ENCODE measurements around the gene GPX7. TPM values are rescaled to one million over a fixed set of nuclear protein-coding genes. Genes with fewer than 3 reads are reported as not detected.

GPX7 gene
- total RNA-seq: 10 to 100 TPM; 10.3 to 22.1 (median 13.1) TPM
- polyA plus RNA-seq: 10 to 100 TPM; 23.1 to 23.7 TPM
- long read RNA-seq, donor 1, transcript GPX7-201 (3 exons, 1,228 nt): major isoform, 29 of 32 reads
- long read RNA-seq, donor 1, partial matches to known transcripts: 0 of 32 reads
- long read RNA-seq, donor 1, other reads (novel, unspliced or antisense): 2 of 32 reads
- long read RNA-seq, donor 2, transcript GPX7-201 (3 exons, 1,228 nt): major isoform, 21 of 21 reads
- long read RNA-seq, donor 2, partial matches to known transcripts: 0 of 21 reads
- long read RNA-seq, donor 2, other reads (novel, unspliced or antisense): 0 of 21 reads
- long read RNA-seq, donor 3, transcript GPX7-201 (3 exons, 1,228 nt): major isoform, 12 of 15 reads
- long read RNA-seq, donor 3, partial matches to known transcripts: 1 of 15 reads
- long read RNA-seq, donor 3, other reads (novel, unspliced or antisense): 1 of 15 reads

- Histone ChIP-seq H3K9me3 (no peaks in the 10 kb centered on the region), H3K4me1 (ENCODE audit: insufficient read depth) (peaks cover 17% of the 10 kb centered on the region), H3K27me3 (no peaks in the 10 kb centered on the region), H3K4me3 (peak within 1 kb of the TSS; percentile 60), H3K36me3 (no peaks in the 10 kb centered on the region), H3K27ac (peak within 1 kb of the TSS; percentile 72 to 87)
- intact Hi-C loops (cut with DNase I): no loop called here
- WGBS, 3 donors: 1 to 2% (median 1%) methylated on average over 79 to 97 of the region's 97 CpGs
- TF ChIP-seq CTCF (IDR thresholded peaks at IDR 0.05): no peak
- no peak for TF ChIP-seq EP300 (IDR thresholded peaks at IDR 0.05)
- no peak for TF ChIP-seq POLR2A (IDR thresholded peaks at IDR 0.05)
- DNase-seq: peak; percentile 34 to 71 (median 53)
Measured at GRCh38 chr1:52601991-52602855, at the start of gene GPX7. GPX7 (plus strand) TSS chr1:52602371; CDS start chr1:52602410, 39 bp downstream.

GRCh38 chr1:52552505-52553361 lies 49.4 kb upstream of the GPX7 start, which contains the start of gene TUT4:
TUT4 (minus strand) TSS chr1:52553092; CDS start chr1:52526280, 26,812 bp downstream.
- no peaks in the 10 kb centered on the region for H3K36me3 ChIP-seq
- H3K9me3 ChIP-seq: no peaks in the 10 kb centered on the region
- peaks cover 2% of the 10 kb centered on the region for H3K4me1 ChIP-seq (ENCODE audit: insufficient read depth)
- 0 to 1% (median 0%) methylated on average over 42 to 68 of the region's 68 CpGs for WGBS, 3 donors
- intact Hi-C loops (cut with DNase I): no loop called here
- peak; percentile 18 for TF ChIP-seq POLR2A (IDR thresholded peaks at IDR 0.05)
- peak in 1 of 3 donors; percentile 15 for TF ChIP-seq CTCF (IDR thresholded peaks at IDR 0.05)
- TF ChIP-seq EP300 (IDR thresholded peaks at IDR 0.05): no peak
- H3K27me3 ChIP-seq: no peaks in the 10 kb centered on the region
- H3K4me3 ChIP-seq: peak within 1 kb of the TSS; percentile 90
- peak; percentile 83 to 90 (median 87) for DNase-seq
- peak within 1 kb of the TSS; percentile 94 to 95 for H3K27ac ChIP-seq

- peak; percentile 85 to 93 (median 90) for DNase-seq
- Histone ChIP-seq H3K4me1 (ENCODE audit: insufficient read depth) (peaks cover 2% of the 10 kb centered on the region), H3K27me3 (no peaks in the 10 kb centered on the region), H3K4me3 (peak overlapping the region; percentile 90), H3K27ac (peak overlapping the region; percentile 94 to 95), H3K36me3 (no peaks in the 10 kb centered on the region), H3K9me3 (no peaks in the 10 kb centered on the region)
- TF ChIP-seq EP300 (IDR thresholded peaks at IDR 0.05) (no peak), POLR2A (IDR thresholded peaks at IDR 0.05) (peak; percentile 42)
- WGBS, 3 donors: 1% methylated on average over 47 to 66 of the region's 66 CpGs
- intact Hi-C loops (cut with DNase I): no loop called here
Measured at GRCh38 chr1:52553362-52554266, 48.6 kb upstream of the GPX7 start.

GRCh38 chr1:52554267-52554640 lies 47.9 kb upstream of the GPX7 start:
- H3K27me3 ChIP-seq: no peaks in the 10 kb centered on the region
- intact Hi-C loops (cut with DNase I): no loop called here
- H3K9me3 ChIP-seq: no peaks in the 10 kb centered on the region
- no peak for TF ChIP-seq POLR2A (IDR thresholded peaks at IDR 0.05)
- TF ChIP-seq EP300 (IDR thresholded peaks at IDR 0.05): no peak
- no peak for TF ChIP-seq CTCF (IDR thresholded peaks at IDR 0.05)
- no peak for DNase-seq
- H3K36me3 ChIP-seq: no peaks in the 10 kb centered on the region
- H3K27ac ChIP-seq: peak overlapping the region; percentile 94 to 95
- H3K4me1 ChIP-seq (ENCODE audit: insufficient read depth): peaks cover 2% of the 10 kb centered on the region
- H3K4me3 ChIP-seq: no peak overlapping the region
- WGBS, 3 donors: 47 to 52% (median 49%) methylated on average over 6 of the region's 6 CpGs

All from ovary (tissue), 10 donors.